HEK293T (cell line): ENCODE data around the gene SPEM2.

Experiments used
- CTCF ChIA-PET: fragments of 350-600 bp; formaldehyde crosslinking; extraction: SDS; loops from one replicate; lab custom pipeline; 2021; ENCODE audit warnings: antibody characterized with exemption, inconsistent platforms; lab: Yijun Ruan, JAX
- POLR2A ChIA-PET: fragments of 350-600 bp; formaldehyde crosslinking; extraction: SDS; loops from one replicate; lab custom pipeline; 2020; ENCODE audit warnings: antibody characterized with exemption, inconsistent platforms; lab: Yijun Ruan, JAX
- DNase-seq: peaks from one replicate; pipeline ENCODE4 v3.0.0; 2012; ENCODE audit warnings: mixed read lengths; ENCODE audit errors: extremely low spot score
- ARNT ChIP-seq: fragments of 450-650 bp; IDR thresholded peaks from 2 replicates; pipeline ENCODE4 v1.6.1; 2017; ENCODE audit warnings: mild to moderate bottlenecking
- BHLHE40 ChIP-seq: fragments of 450-650 bp; IDR thresholded peaks from 2 replicates; pipeline ENCODE4 v1.6.1; 2016; ENCODE audit warnings: mild to moderate bottlenecking, moderate library complexity, borderline replicate concordance
- CTBP1 ChIP-seq: fragments of 450-650 bp; IDR thresholded peaks from 2 replicates; pipeline ENCODE4 v1.6.1; 2016; ENCODE audit warnings: borderline replicate concordance
- ELF4 ChIP-seq: fragments of 450-650 bp; IDR thresholded peaks from 2 replicates; pipeline ENCODE4 v1.6.1; 2017; ENCODE audit warnings: antibody characterized with exemption
- FOXA1 ChIP-seq: fragments of 450-650 bp; IDR thresholded peaks from 2 replicates; pipeline ENCODE4 v1.6.1; 2016; ENCODE audit warnings: mild to moderate bottlenecking
- FOXK2 ChIP-seq: fragments of 450-650 bp; IDR thresholded peaks from 2 replicates; pipeline ENCODE4 v1.6.1; 2016; ENCODE audit warnings: mild to moderate bottlenecking
- FOXM1 ChIP-seq: fragments of 450-650 bp; IDR thresholded peaks from 2 replicates; pipeline ENCODE4 v1.6.1; 2017; ENCODE audit warnings: mild to moderate bottlenecking, borderline replicate concordance
- HDGF ChIP-seq: fragments of 450-650 bp; IDR thresholded peaks from 2 replicates; pipeline ENCODE4 v1.6.1; 2017; ENCODE audit warnings: antibody characterized with exemption, borderline replicate concordance
- L3MBTL2 ChIP-seq: fragments of 450-650 bp; conservative IDR thresholded peaks from 2 replicates; pipeline ENCODE4 v1.6.1; 2016; ENCODE audit warnings: mild to moderate bottlenecking
- LEF1 ChIP-seq: fragments of 450-650 bp; IDR thresholded peaks from 2 replicates; pipeline ENCODE4 v1.6.1; 2017; ENCODE audit warnings: mild to moderate bottlenecking, borderline replicate concordance
- NFRKB ChIP-seq: fragments of 450-650 bp; IDR thresholded peaks from 2 replicates; pipeline ENCODE4 v1.6.1; 2016; ENCODE audit warnings: mild to moderate bottlenecking, moderate library complexity
- SP1 ChIP-seq: fragments of 450-650 bp; IDR thresholded peaks from 2 replicates; pipeline ENCODE4 v1.6.1; 2017
- SUZ12 ChIP-seq: fragments of 450-650 bp; IDR thresholded peaks from 2 replicates; pipeline ENCODE4 v1.6.1; 2016; ENCODE audit warnings: mild to moderate bottlenecking
- TARDBP ChIP-seq: fragments of 450-650 bp; IDR thresholded peaks from 2 replicates; pipeline ENCODE4 v1.6.1; 2016
- ZNF384 ChIP-seq: fragments of 450-650 bp; IDR thresholded peaks from 2 replicates; pipeline ENCODE4 v1.6.1; 2016
- TF ChIP-seq, protein P1 (sequence below): fragments of 450-650 bp; IDR thresholded peaks from 2 replicates; pipeline ENCODE4 v1.6.1; 2016

The SPEM2 gene

DNA sequence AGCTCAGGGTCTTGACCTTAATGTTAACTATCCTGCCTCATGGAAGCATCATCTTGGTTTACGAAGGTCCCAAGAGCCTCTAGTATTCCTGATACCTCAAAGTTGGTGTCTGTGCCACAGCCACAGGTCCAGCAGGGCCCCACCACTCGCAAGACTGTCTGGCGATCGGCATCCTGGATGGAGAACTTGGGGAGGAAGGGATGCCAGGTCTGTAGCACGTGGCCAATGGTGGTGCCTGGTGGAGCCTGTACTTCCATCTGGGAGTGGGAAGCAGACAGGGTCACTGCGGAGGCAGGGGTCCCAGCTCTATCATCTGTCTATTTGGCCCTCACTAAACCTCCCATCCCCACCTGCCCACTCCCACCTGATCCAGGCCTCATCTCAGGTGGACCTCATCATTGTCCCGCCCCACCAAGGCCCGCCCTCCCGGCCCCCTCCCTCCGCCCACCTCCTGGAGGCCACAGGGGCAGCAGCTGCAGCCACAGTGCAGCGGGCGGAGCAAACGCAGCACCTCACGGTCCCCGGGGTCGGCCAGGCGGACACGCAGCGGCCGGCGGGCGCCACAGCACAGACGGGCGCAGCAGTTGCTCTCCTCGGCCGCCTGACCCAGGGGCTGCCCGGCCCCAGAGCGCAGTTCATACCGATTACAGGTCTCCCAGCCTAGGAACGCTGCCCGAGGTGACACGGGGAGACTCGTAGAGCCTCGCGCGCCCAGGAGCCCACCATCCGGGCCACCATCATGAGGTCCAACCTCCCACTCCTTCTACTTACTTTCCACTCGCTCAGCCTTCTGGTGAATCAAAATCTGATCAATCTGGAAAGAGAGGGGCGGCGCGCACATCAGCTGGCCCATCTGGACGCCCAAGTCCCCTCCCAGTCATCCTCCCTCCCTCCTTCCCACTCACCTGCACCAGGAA is 32.5 kb upstream of the SPEM2 start:
- ChIA-PET POLR2A (no interaction called here), CTCF (no interaction called here)
- DNase-seq: no peak
- TF ChIP-seq ARNT (no peak), BHLHE40 (no peak), FOXK2 (no peak), ELF4 (no peak)
- TF ChIP-seq, protein P1, sequence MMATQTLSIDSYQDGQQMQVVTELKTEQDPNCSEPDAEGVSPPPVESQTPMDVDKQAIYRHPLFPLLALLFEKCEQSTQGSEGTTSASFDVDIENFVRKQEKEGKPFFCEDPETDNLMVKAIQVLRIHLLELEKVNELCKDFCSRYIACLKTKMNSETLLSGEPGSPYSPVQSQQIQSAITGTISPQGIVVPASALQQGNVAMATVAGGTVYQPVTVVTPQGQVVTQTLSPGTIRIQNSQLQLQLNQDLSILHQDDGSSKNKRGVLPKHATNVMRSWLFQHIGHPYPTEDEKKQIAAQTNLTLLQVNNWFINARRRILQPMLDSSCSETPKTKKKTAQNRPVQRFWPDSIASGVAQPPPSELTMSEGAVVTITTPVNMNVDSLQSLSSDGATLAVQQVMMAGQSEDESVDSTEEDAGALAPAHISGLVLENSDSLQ: no peak

DNA sequence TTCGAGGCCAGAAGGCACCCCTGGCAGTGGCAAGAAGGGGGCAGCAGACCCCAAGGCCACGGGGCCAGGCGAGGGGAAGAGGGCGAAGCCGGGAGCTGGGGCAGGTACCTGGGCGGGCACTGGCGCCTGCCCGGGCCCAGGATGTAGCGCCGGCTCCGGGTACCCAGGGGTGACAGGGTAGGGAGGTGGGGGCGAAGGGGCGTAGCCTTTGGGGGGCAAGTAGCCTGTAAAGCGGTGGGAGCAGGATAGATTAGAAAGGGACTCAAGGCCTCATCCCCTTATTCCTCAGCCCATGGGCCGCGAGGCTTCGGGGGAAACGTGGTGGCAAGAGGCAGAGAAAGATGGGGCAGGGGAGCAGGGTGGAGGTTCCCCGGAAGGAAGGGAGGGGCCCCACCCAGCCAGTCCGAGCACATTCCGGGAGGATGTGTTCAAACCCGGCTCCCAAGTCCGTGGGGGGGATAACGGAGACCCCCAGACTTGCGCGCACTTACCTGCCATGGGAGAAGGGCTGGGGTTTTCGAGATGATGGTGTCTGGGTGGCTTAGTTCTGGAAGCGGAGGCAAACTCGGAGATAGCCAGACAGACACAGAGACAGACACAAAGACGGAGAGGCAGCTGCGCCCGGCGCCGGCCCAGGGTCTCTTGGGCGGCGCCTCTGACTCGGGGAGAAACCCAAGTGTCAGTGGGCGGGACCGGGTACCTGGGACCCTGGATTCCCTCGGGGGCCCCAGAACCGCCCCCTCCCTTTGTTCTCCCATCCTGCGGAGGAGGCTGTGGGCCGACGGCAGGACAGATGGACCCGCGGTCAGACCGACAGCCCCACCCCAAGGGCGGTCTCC is 31.6 kb upstream of the SPEM2 start:
- ChIA-PET CTCF (no interaction called here), POLR2A (interaction anchor here (0.6 to 1.0 kb wide), 3 partner anchors 10 to 19 kb away, joined by 3 to 4 read pairs (median 3); partner anchors contain the start of gene TMEM256)
- no peak for DNase-seq

DNA sequence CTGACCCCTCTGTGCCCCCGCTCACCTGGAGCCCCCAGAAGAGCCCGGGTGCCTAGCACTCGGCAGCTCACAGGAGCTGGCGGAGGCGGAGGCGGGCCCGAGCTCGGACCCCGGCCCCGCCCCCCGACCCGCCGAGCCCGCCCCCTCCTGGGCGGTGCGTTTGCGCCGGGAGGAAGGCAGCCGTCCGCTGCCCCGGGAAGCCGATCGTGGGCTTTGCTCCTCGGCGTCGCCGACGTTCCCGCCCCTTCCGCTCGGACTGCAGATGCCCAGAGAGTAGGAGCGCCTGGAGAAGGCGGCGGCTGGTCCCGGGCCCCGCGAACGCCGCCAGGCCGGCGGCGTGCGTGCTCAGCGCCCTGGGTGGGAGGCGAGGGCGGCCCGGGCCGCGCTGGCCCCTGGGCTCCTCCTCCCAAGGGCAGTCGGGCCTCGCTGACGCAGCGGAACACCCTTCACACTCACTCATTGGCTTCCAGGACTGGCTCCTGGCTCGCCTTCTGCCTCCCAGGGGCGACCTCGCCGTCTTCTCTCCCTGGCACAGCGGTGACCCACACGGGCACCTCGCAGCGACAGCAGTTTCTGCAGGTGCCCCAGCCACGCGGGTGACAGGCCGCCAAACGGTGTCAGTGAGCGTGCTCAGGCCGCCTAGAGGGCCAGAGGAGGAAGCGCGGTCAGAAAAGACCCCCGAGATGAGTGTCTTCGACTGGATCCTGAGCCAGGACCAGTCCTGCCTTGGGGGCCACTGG is 30.8 kb upstream of the SPEM2 start, which contains the start of gene PLSCR3:
Gene PLSCR3, minus strand, starts transcription at position 74 of the 740 bp plus-strand sequence. CDS start 415 bp downstream, outside the sequence.
- DNase-seq: peak; percentile 89
- TF ChIP-seq LEF1: peak; percentile 57; the same call in 1 of the 2 replicates
- TF ChIP-seq ELF4: no peak
- TF ChIP-seq NFRKB: no peak
- TF ChIP-seq L3MBTL2: peak; percentile 92
- TF ChIP-seq SUZ12: no peak
- no peak for TF ChIP-seq FOXA1
- ChIA-PET POLR2A (interaction anchor here (0.6 to 1.0 kb wide), 4 partner anchors 10 to 32 kb away, joined by 3 to 4 read pairs (median 3); partner anchors contain the start of gene TMEM256), CTCF (no interaction called here)

More for the DNA sequence above, 31.6 kb upstream of the SPEM2 start:
- TF ChIP-seq BHLHE40 (no peak), ARNT (no peak), ELF4 (no peak), L3MBTL2 (no peak), CTBP1 (no peak), ZNF384 (no peak), SP1 (no peak), NFRKB (no peak), LEF1 (no peak), TARDBP (no peak), FOXA1 (no peak), SUZ12 (no peak), FOXK2 (no peak), HDGF (no peak), FOXM1 (no peak)
- TF ChIP-seq, protein P1: no peak

DNA sequence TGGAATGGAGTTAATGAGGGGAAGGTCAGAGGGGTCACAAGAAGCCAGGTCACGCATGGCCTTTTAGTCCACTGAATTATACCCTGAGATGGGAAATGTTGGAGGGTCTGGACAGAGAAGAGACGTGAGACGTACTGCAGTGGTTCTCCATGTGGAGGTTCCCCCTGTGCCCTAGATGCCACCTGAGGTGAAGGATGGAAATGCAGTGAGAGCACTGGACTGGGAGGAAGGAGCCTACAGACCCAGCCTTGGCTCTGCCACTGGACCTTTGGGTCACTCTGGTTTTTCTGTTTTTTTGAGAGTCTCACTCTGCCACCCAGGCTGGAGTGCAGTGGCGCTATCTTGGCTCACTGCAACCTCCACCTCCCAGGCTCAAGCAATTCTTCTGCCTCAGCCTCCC is 29.3 kb upstream of the SPEM2 start:
- ChIA-PET POLR2A (interaction anchor here (0.9 kb wide), 1 partner anchor 8 kb away, joined by 4 read pairs; the partner anchor contains the start of gene TMEM256), CTCF (no interaction called here)
- TF ChIP-seq L3MBTL2 (no peak), BHLHE40 (no peak), ZNF384 (no peak), CTBP1 (no peak), LEF1 (no peak), FOXM1 (no peak), ELF4 (no peak), SP1 (no peak), FOXA1 (no peak), SUZ12 (no peak), HDGF (no peak)
- TF ChIP-seq, protein P1: no peak
- DNase-seq: no peak

DNA sequence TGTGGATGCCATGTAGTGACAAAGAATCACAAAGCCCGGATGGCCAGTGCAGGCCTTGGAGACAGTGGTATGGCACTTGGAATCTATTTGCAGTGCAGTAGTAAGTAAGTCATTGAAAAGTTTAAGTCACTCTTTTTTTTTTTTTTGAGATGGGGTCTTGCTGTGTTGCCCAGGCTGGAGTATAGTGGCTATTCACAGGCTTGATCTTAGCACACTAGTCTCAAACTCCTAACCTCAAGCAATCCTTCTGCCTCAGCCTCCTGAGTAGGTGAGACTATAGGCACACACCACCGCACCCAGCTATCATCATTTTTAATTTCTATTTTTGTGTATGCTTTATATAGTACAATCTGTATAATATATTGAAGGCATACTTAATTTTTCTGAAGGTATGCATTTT is 26.8 kb upstream of the SPEM2 start:
- TF ChIP-seq HDGF: no peak
- TF ChIP-seq ZNF384: peak; percentile 57; the same call in 1 of the 2 replicates
- CTCF ChIA-PET: no interaction called here
- no peak for DNase-seq
- POLR2A ChIA-PET: interaction anchor here (1.2 to 1.6 kb wide), 5 partner anchors 10 to 148 kb away, joined by 3 to 4 read pairs (median 3); no protein-coding TSS in a partner anchor
